Sigmoid colon (tissue), 4 donors: Measurements from ENCODE around the gene GRIK3.

ENCODE experiments used
- EP300 ChIP-seq, 4 donors: sonication (generic); formaldehyde crosslinking; IDR thresholded peaks; one replicate each; pipeline ENCODE4 v1.6.1; 2017; ENCODE audit warnings: antibody characterized with exemption in 4 of 4
- POLR2A ChIP-seq, 2 donors: fragments of 450-650 bp; IDR thresholded peaks; one replicate each; pipeline ENCODE4 v1.6.1; 2016; ENCODE audit warnings: antibody characterized with exemption in 2 of 2, mild to moderate bottlenecking in 2 of 2, moderate library complexity in 2 of 2
- POLR2AphosphoS5 ChIP-seq, 4 donors: sonication (generic); formaldehyde crosslinking; IDR thresholded peaks; one replicate each; pipeline ENCODE4 v1.6.1; 2017; ENCODE audit warnings: antibody characterized with exemption in 4 of 4
- TF ChIP-seq, protein P1 (sequence below), 4 experiments: fragments of 450-650 bp in 3 of 4; fragments of 200-600 bp in 1 of 4; IDR thresholded peaks; one replicate each; pipeline ENCODE4 v1.5.1; 2016 to 2019; ENCODE audit warnings: antibody characterized with exemption in 4 of 4, mild to moderate bottlenecking in 3 of 4, moderate library complexity in 2 of 4

DNA sequence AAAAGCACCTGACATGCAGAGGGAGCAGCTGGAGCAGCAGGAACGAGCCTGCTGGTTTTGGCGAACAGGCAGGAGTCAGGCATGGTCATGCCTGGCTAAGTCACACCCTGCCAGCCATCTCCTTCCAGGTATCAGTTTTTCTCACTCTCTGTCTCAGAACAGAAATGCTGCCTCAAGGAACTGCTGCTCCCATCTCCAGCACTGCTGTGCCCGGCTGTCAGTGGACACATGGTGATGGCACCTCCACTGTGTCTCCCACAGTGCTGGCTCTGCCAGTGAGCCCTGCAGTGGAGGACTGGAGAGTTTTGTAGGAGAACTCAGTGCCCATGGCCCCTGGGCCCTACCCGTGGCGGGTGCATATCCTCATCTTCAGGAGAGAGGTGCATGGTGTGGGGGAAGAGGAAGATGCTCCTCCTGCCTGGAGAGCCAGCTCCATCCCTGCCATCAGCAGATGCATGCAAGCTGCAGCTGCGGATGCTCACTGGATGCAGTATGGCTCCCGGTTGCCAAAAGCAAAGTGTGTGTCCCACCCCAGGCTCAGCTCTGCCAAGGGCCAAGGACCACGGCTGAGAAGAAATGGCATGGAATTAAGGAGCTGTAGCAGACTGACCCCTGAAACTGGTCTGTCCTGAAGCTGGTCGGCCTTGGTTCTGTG lies 114.7 kb downstream of the GRIK3 start:
- no peak for TF ChIP-seq POLR2AphosphoS5 (IDR thresholded peaks at IDR 0.05)
- TF ChIP-seq, protein P1, sequence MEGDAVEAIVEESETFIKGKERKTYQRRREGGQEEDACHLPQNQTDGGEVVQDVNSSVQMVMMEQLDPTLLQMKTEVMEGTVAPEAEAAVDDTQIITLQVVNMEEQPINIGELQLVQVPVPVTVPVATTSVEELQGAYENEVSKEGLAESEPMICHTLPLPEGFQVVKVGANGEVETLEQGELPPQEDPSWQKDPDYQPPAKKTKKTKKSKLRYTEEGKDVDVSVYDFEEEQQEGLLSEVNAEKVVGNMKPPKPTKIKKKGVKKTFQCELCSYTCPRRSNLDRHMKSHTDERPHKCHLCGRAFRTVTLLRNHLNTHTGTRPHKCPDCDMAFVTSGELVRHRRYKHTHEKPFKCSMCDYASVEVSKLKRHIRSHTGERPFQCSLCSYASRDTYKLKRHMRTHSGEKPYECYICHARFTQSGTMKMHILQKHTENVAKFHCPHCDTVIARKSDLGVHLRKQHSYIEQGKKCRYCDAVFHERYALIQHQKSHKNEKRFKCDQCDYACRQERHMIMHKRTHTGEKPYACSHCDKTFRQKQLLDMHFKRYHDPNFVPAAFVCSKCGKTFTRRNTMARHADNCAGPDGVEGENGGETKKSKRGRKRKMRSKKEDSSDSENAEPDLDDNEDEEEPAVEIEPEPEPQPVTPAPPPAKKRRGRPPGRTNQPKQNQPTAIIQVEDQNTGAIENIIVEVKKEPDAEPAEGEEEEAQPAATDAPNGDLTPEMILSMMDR (IDR thresholded peaks at IDR 0.05), result no peak
- no peak for TF ChIP-seq POLR2A (IDR thresholded peaks at IDR 0.05)
- no peak for TF ChIP-seq EP300 (IDR thresholded peaks at IDR 0.05)
